Inflammatory macrophage treated with lipopolysaccharide for 4 hours (primary cell): Measurements from ENCODE around the gene PPP3R2.
A peak's percentile ranks its signal among the peaks of the same experiment; 100 is the strongest.
"Not testable (repeated sequence)": the region's sequence is repeated elsewhere in the genome, so short reads cannot be mapped to it uniquely, and the experiment has no call there.

Experiments
- DNase-seq: peaks from one replicate; pipeline ENCODE4 v3.0.0-alpha.2; 2020

Gene PPP3R2, protein sequence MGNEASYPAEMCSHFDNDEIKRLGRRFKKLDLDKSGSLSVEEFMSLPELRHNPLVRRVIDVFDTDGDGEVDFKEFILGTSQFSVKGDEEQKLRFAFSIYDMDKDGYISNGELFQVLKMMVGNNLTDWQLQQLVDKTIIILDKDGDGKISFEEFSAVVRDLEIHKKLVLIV

DNA sequence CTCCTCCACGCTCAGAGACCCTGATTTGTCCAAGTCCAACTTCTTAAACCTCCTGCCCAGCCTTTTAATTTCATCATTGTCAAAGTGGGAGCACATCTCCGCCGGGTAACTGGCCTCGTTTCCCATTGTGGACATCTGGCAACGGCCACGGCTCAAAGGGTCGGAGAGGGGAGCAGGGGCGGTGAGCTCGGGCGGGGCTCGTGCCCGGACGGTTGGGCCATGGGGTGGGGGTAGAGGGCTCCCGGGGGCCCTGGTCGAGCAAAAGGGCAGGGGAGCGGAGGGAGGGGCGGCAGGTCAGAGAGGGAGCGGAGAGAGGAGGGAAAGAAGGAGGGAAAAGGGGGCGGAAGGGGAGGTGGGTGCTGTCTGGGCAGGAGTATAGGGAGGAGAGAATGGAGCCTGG is at the start of gene PPP3R2:
PPP3R2 (minus strand) TSS at position 174 of the 400 bp plus-strand sequence; CDS start at position 126, 48 bp downstream.
- DNase-seq: no peak

DNA sequence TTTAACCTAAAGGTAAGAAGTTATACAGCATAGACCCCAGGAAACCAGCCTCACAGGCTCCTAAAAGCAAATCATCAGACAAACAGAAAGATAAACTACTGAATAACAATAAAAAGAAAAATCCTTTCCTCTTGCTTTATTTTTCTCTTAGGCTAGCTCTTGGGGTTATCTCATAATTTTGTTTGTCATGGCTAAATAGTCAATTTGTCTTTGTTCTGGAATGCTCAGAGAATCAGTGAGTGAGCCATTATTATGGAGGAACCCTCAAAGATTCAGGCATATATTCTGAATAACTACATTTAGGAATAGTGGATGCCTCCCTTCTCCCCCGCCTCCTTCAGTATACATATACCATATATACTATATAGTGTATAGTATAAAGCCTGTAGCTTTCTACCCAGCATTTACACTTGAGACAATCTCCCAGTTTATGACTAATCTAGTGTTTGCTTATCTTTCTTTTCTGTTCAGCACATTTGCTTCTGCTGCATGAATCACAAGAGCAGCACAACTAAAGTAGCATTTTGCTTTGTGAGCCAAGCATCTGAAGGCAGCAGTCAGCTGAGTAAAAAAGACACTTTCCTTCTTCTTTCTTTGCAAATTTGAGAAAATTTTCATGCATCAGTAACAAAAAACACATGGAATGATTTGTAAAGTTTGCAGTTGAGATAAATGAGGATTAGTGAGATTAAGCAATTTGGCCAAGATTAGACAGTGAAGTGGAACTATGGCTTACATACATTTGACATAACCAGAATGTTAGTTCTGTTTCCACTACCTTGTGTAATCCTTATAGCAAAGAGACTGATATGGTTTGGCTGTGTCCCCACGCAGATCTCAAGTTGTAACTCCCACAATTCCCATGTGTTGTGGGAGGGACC is 45.3 kb upstream of the PPP3R2 start:
- no peak for DNase-seq

DNA sequence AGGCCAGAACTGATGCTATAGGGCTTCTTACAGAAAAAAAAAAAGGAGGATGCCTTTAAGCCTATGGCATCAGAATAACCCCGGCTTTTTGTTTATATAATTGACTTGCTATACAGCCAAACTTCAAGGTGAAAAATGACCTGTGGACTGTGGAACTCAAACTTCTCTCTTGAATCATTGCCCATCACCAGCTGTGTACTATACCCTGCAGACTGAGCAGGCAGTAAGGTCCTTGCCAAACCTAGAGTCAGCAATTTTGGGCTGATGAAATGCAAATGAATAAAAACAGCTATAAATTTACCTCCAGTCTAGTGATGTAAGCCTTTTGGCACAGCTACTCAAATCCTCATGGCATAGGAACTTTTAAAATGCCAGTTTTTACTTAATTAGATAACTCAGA is 44.5 kb upstream of the PPP3R2 start:
- DNase-seq: no peak

DNA sequence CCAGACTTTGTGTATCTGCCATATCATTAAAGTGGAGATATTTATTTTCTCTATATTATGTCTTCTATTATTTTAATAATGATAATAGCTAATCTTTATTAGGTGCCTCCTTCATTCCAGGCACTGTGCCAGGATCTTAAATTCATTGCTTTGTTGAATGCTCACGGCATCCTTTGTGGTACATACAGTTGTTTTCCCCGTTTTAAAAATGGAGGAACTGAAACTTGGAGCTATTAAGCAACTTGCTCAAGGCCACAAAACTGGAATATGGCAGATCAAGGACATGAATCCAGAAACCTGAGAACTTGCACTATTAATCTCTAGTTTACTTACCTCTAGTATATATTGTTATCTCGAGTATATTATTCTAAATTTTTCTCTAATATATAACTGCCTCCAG is 41.5 kb upstream of the PPP3R2 start:
- peak; percentile 51 for DNase-seq

DNA sequence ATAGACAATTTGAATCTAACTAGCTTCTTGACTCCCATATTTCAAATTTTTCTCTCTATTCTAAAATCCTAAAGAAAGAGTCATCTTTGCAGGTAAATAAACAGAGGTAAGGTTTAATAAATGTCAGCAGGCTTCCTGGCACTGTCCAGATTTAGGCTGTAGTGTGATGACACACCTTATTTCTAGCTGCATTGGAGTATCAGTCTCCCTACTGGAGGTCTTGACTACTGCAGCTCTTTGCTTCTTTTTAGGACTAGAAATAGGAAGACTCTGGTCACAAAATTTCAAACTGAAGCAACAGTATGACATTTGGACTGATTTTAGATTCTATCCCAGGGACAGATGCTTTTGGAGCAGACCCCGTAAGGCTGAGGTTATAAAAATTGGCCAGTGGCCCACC is 40.7 kb upstream of the PPP3R2 start:
- DNase-seq: no peak

DNA sequence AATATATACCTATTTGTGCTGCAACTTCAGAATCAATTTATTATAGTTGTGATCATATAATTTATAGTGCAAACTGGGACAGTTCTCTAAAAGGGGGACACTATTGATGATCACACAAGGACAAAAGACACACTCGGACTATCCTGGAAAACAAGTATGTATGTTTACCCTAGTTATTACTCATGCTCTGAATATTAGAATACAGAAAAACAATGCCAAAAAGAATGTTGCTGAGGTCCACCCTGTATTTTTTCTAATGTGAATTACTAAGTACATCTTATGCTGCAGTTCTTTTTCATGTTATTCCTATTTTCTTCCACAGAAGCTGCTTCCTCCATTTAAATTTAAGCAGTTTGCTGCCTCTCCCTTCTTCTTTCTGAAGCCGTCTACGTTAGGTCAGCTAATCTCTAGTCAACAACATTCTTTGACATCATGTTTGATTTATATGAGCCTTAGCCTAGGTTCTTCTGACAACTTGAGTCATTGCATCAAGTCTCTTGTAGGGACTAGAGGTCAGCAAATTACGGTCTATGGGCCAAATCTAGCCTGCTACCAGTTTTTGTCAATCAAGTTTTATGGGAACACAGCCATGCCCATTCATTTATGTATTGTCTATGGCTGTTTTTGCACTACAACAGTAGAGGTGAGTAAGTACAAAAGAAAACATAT is 40.1 kb upstream of the PPP3R2 start:
- DNase-seq: no peak

DNA sequence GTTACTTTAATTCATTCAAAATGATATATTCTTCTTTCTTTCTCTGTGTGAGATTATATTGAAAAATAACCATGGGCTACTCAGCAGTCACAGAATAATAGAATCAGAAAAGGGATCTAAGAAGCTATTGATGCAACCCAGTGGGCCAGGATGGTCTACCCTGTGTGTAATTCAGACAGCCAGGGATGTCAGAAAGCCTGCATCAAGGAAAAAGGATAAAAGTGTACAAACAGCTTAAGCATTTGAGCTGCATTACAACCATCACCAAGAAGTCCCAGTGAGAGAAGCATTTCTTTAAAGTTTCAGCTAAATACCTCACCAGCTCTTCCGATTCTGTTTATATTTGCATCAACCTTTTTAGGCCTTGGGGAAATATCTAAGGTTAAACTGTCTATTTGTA is 37.8 kb upstream of the PPP3R2 start:
- no peak for DNase-seq

DNA sequence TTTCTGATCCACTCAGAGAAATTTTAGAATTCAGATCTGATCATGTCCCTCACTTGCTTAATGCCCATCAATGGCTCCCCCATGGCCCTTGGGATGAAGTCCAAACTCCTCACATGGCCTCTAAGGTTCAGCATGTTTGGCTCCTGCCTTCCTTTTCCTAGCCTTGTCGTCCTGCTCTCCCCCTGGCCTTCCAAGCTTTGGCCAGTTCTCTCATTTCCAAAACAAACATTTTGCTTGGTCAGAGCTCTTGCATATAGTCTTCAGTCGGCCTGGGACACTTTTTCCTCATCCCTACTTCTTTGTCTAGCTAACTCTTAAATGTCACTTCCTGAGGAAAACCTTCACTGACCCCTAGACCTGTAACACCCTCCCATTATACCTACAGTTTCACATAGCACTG is 37.1 kb upstream of the PPP3R2 start:
- DNase-seq: no peak

DNA sequence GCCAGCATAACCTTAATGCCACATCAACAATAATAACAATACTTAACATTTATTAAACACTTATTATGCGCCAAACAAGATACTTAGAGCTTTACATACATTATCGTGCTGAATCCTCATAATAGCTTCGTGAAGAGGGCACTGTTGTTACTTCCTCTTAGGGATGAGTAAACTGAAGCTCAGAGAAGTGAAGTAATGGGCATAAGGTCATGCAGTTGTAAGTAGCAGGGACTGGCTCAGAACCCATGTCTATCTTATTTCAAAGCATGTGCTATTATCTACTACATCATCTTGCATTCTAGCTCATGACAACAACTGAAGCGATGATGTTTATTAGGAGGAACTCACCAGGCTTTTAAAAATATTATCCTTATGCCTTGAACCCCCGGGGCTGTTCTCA is 34.9 kb upstream of the PPP3R2 start:
- DNase-seq: peak; percentile 78

DNA sequence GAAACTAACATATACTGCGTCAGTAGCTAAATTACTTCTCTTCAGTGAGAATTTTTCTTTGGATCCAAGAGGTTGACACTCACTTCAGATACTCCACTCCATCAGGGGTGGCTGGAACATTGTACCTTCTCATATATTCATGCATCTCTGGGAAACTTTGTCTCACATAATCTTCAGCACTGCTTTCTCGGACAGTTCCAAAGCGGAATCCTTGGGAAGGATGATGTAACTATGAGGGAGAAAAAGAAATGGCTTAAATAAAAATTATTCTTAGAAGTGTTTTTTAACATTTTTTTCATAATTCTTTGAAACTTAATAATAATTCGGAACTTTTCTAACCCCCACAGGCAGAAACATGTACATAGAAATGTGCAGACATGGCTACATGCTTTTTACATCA is 33.4 kb upstream of the PPP3R2 start:
- DNase-seq: no peak

DNA sequence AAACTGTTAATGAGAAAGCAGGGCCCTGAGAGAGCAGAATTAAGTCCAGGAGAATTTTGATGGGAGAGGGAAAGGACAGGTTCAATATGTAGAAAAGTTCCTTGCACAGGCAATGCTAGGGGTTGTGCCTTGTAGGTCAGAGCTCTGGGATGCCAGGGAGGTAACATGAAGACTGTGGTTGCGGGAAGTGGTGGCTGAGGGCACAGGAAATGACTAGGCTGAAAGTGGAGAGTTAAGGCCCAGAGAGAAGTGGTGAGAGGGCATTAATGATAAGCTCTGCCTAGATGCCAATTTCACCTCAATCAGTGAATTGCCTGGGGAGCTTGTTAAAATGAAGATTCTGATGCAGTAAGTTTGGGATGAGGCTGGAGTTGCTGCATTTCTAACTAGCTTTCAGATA is 31.5 kb upstream of the PPP3R2 start:
- peak; percentile 21 for DNase-seq

DNA sequence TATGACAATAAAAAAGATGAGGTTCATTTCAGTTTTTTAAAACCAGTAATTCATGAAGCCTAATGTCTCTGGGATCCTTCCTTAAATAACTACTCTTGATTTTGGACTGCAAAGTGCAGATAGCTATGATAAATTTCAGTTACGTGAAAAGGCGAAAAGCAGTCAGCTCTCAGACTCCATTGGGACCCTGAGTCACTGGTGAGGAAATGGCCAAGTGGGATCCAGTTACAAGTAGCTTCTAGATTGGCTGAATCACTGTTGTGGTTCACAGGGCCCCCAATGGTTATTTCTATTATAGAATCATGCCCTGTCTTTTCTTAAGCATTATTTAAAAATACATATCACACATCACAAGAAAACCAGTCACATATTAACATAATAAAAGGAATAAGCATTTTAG is 31.1 kb upstream of the PPP3R2 start:
- DNase-seq: no peak

DNA sequence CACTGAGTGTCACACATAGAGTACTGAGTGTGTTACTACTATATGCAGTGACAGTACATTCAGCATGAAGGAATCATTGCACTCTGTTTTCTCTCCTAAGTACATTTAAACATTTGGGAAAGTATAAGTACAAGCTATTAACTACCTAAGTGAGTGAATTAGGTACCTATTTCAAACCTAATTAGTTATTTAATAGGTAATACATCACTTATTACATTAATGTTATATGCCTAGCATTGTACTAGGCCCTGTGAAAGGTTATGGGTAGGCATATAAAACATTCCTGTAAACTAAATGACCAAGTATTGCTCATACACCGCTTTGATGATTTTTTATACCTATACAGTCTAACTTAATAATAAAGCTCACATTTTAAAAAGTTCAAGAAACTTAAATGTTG is 25.7 kb upstream of the PPP3R2 start:
- DNase-seq: no peak

DNA sequence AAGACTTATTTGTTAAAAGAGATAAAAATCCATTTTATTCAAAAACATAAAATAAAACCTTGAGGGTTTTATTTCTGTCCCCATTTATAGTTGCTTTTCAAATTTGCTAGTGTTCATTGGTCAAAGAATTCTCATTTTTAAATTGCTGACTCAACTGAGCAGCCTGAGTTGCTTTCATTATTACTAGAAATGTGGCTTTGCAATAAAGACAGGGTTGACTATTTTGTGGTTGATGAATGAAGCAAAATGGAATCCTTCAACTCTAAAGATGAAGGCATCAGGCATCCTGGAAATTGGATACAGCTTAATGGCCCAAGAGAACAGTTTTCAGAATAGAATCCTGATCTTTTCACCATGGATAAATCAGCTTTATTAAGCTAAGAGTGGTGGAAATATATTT is 23.9 kb upstream of the PPP3R2 start:
- DNase-seq: no peak

DNA sequence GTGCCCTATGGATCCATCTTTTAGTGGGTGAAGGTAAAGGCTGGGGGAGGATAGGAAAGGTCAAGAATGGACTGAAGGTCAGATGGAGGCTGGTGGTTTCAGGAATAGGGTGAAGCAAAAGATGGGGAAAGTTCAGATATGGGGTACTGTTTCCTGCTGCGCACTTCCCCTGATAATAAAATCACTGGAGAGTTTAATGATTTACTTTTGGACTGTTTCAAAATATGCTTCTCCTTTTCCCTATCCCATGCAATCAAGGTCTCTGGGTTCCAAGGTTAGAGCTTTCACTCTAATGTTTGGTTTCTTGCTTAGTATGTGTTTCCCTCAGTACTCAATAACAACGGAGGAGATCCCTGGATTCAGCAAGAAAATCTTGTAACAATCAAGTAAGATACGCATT is 10.8 kb upstream of the PPP3R2 start:
- DNase-seq: no peak

DNA sequence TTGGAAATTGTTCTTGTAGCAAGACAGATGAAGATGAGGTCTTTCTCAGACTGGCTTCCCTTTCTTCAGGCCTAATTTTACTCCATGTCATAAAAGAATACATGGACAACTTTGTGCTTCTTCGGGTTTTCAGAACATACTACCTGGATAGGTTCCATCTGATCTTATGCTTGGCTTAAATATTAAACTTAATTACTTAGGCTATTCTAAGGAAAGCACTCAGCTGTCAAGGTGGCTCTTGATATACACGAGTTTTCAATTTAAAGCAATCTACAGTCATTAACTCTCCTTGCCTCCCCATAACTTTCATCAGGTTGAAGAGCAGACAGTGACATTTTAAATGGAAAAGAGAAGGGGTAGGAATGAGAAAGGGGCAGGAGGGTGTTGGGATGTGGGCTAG is 9.5 kb upstream of the PPP3R2 start:
- DNase-seq: no peak

DNA sequence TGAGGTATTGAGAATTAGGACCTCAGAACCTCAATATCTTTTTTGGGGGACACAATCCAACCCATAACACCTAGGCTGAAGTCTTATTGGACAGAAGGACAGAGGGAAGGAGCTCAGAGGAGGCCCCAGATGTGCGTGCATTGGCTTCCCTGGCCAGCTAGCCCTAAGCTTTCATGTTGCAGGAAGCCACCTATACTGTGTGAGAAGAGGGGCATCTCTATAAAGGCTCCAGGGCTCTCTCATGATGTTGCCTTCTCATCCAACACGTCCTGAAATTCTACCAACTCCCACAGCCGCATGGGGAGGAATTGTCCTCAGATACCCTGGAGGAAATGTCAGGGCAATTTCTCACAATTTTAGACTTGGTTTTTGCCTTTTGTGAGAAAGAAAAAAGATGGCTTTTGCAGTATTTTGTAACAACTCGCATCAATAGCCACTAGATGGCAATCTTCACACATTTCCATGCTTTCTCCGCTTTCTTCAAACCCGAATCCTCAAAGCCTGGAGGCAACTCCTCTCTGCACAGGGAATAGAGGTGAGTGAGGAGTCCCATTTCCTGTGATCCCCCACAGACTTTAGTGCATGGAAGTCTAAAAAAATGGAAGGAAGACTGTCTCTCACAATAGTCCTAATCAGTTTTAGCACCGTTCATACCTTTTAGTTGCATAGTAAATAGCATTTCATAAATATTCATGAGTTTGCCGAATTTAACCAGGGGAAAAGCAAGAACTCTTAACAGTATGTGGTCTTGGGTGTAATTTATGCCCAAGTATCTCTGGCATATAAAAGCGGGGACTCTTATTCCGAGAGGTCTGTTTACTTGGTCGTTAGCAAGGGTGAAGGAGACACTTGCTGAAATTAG is 7.4 kb upstream of the PPP3R2 start:
- DNase-seq: peak; percentile 39

DNA sequence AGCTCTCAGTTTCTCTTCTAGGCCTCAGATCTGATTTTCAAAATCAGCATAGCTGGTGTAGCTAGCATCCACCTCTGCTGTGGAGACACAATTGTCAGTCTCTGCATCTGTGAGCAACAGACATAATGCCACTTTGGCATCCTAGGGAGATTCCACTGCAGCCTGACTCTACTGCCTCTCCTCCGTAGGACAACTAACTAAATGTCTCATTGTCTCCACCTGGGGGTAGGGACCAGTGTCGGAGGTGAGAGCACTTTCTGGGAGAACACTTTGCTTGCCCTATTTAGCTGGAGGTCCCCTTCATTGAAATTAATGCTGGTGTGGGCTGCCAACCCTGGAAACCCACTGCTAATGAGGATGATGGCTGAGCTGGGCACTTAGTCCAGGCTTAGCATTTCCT is 1.4 kb downstream of the PPP3R2 start:
- DNase-seq: no peak

DNA sequence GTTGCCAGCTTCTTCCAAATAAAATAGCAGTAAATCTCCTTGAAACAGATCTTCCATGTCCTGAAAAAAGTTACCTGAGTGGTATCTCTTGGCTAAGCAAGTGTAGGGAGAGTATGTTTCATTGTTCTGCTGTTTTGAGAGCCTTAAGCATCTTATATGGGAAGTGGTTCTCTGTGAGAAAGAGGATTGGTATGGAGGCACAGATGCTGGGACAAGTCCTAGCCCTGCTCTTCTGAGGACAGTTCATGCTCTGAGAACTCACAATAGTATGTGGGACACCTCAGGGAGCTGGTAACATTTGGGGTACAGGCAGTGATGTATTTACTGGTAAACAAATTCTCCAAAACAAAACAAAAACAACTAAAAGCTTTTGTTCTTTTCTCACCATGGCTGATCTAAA is 2.0 kb downstream of the PPP3R2 start:
- no peak for DNase-seq

DNA sequence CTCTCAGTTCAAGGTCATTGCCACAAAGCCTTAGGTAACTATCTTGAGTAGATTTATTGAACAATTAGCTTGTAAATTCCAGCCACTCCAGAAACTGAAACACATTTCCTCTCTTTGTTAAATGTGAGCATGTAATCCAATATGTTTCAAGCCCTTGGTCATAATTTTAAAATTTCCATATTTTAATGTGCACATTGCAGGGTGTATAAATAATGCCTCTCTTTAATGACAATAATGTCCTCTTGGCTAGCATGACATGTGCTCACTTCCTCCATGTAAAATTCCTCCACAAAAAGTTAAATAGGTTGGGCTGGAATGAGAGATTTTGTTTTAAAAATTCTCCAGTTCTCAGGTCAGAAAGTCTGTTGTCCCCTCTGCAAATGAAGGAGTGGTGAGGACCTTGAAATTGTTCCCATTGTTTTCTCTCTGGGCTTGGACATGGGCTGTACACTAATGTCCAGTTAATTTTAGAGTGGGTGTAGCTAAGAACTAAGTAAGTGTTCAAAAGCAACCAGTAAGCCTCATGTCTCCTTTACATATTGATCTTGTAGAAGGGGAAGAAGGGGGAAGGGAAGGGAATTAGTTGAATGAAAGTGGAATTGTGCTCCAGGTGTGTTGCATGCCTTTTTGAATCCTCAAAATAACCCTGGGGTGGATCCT is 2.9 kb downstream of the PPP3R2 start:
- no peak for DNase-seq

DNA sequence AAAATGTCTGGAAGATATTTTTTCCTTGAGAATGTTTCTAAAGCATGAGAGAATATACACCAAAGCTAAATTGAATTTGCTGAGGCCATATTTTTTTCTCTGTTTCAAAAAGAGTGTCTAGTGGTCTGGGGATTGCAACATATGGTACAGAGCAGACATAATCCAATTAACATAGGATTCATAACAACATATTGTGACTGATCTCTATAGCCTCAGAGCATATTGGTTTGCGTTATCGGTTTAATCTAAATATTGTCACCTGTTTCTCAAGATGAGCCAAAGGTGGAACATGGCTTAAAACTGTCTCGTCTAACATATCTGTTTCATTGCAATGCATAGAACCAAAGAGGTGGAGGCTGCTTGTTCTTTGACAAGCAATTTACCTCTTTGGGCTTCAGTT is 3.9 kb downstream of the PPP3R2 start:
- no peak for DNase-seq

DNA sequence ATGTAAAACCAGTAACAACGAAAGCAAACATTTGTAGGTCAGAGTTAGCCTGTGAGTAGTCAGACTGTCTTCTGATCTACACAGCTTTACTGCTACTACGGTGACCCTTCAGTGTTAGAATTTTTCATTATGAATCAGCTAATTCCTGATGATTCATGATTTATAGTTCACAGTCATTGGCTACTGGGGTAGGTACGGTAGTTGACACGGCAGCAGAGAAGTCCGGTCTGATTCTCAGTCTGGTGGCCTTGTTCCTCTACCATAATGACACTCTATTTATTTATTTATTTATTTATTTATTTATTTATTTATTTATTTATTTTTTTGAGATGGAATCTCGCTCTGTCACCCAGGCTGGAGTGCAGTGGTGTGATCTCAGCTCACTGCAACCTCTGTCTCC is 4.7 kb downstream of the PPP3R2 start:
- not testable (repeated sequence) for DNase-seq
